ENCODE results near the gene ZNF628.

Gene ZNF628

GRCh38 chr19:55451163-55451964 is 25.1 kb upstream of the ZNF628 start:
- DNase-seq: no peak

- peak in 1 of 4 experiments; percentile 11 for DNase-seq
These were observed 24.3 kb upstream of the ZNF628 start for GRCh38 chr19:55451965-55452748.

- peak in 1 of 4 experiments; percentile 14 for DNase-seq
These were observed 23.6 kb upstream of the ZNF628 start for GRCh38 chr19:55452749-55453346.

- no peak for DNase-seq
These were observed 22.7 kb upstream of the ZNF628 start for GRCh38 chr19:55453511-55454260.

- DNase-seq: peak in 2 of 4 experiments; percentile 32 to 36
These were observed 21.6 kb upstream of the ZNF628 start for GRCh38 chr19:55454787-55455243.

- DNase-seq: no peak
These were observed 20.7 kb upstream of the ZNF628 start for GRCh38 chr19:55455576-55456235.

GRCh38 chr19:55456347-55456746 is 20.1 kb upstream of the ZNF628 start:
- DNase-seq: no peak

- DNase-seq: no peak
These were observed 18.5 kb upstream of the ZNF628 start for GRCh38 chr19:55457683-55458457.

GRCh38 chr19:55459551-55459949 is 16.9 kb upstream of the ZNF628 start:
- DNase-seq: no peak

- DNase-seq: no peak
These were observed 16.3 kb upstream of the ZNF628 start for GRCh38 chr19:55459950-55460657.

- no peak for DNase-seq
These were observed 15.7 kb upstream of the ZNF628 start for GRCh38 chr19:55460670-55461258.

- DNase-seq: peak; percentile 99 to 100 (median 100)
These were observed 15.0 kb upstream of the ZNF628 start, which contains the start of gene ISOC2 for GRCh38 chr19:55461259-55461973. Gene ISOC2 (minus strand): TSS chr19:55461642. CDS start chr19:55456486, 5,156 bp downstream.

- DNase-seq: no peak
These were observed 14.3 kb upstream of the ZNF628 start for GRCh38 chr19:55461974-55462626.

- DNase-seq: no peak
These were observed 13.7 kb upstream of the ZNF628 start for GRCh38 chr19:55462722-55463121.

- no peak for DNase-seq
These were observed 12.8 kb upstream of the ZNF628 start for GRCh38 chr19:55463583-55464031.

GRCh38 chr19:55464039-55464661 is 12.3 kb upstream of the ZNF628 start:
- DNase-seq: no peak

- no peak for DNase-seq
These were observed 11.8 kb upstream of the ZNF628 start, which contains the start of gene C19orf85 for GRCh38 chr19:55464662-55465054. Gene C19orf85 (minus strand): TSS chr19:55464751. CDS start chr19:55464554, 197 bp downstream.
